PC-3 (cell line): ENCODE results near the gene RCAN2.

Experiments
- CTCF ChIP-seq: fragments of 300-600 bp; sonication (generic); conservative IDR thresholded peaks from 2 replicates; pipeline ENCODE4 v1.5.1; 2017; ENCODE audit warnings: antibody characterized with exemption, low read depth, mild to moderate bottlenecking, low read length
- EZH2 ChIP-seq: fragments of 300-600 bp; sonication (generic); IDR thresholded peaks from one replicate; pipeline ENCODE4 v1.6.1; 2017; ENCODE audit warnings: antibody characterized with exemption, mild to moderate bottlenecking, low read length; ENCODE audit not compliant: unreplicated experiment
- EZH2phosphoT487 ChIP-seq: fragments of 300-600 bp; sonication (generic); IDR thresholded peaks from 2 replicates; pipeline ENCODE4 v1.6.1; 2018; ENCODE audit warnings: mild to moderate bottlenecking, antibody characterized with exemption, low read length, borderline replicate concordance

- TF ChIP-seq CTCF: no peak
- TF ChIP-seq EZH2: no peak
- no peak for TF ChIP-seq EZH2phosphoT487
Measured at GRCh38 chr6:46175976-46176375, 315.3 kb downstream of the RCAN2 start.
